ENCODE results near the gene INSRR.

- TF ChIP-seq CTCF (IDR thresholded peaks at IDR 0.05) (no peak), ZFX (IDR thresholded peaks at IDR 0.05; ENCODE audit: borderline replicate concordance) (no peak)
These were observed 19.3 kb downstream of the INSRR start for GRCh38 chr1:156839426-156840109.

All from 22Rv1 (cell line).